HG02884 (cell line): ENCODE measurements around the gene ITGA11.

Experiments used
- ATAC-seq: cut with Tn5 transposase; IDR thresholded peaks from one replicate; pipeline ENCODE4 v1.9.1; 2021; ENCODE audit warnings: mild to moderate bottlenecking, moderate library complexity; ENCODE audit not compliant: unreplicated experiment

ITGA11 gene

DNA sequence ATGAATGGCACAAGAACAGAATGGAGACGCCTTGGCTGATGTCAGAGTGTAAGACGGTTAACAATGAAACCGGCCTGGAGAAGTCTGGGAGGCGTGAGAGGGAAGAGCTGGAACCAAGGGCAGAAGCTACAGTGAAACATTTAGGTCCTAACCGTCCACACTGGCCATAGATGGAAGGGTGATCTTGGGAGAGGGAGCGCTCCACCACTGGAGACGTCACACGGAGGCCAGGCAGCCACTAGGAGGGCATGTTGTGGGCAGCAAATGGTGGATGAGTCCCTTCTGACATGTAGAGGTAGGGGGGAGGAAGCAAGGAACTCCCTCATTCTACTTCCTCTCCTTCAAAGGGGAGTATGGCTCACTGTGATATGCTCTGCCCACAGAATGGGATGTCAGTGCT, 130.7 kb downstream of the ITGA11 start:
- no peak for ATAC-seq

DNA sequence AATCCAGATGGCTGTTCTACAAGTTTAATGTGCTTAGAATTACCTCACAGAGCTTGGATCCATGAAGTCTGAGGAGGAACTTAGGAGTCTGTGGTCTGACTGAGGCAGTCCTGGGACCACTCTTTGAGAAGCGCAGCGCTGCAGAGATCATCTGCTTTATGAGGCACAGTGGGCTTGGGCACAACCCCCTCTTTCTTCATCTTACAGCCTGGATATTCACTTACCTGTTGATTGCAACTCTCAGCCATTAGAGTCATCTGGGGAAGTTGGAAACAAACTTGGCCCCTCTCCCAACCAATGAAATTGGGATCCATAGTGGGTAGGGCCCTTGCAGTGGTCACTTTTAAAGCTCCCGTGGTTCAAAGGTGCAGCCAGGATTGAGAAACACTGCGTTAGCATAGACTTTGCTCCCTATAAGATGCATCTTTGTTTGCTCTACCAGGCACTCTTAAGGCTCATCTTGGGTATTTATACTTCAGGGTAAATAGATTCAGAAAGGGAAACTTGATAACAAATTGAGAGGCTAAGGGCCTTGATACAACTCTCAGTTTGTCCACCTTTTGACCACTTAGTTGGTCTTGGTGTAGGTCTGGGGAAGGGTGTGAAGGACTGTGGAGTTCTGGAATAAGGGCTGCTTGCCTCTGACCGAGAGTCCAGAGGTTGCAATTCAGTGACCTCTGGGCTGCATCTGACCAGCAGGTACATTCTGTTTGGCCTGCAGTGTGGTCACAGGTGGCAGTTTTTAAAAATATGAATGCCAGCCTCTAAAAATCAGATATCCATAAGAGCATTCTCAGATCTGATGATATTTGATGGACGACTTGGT, 131.6 kb downstream of the ITGA11 start:
- no peak for ATAC-seq

- ATAC-seq = no peak
Measured at GRCh38 chr15:68299436-68299835, 132.5 kb downstream of the ITGA11 start.

DNA sequence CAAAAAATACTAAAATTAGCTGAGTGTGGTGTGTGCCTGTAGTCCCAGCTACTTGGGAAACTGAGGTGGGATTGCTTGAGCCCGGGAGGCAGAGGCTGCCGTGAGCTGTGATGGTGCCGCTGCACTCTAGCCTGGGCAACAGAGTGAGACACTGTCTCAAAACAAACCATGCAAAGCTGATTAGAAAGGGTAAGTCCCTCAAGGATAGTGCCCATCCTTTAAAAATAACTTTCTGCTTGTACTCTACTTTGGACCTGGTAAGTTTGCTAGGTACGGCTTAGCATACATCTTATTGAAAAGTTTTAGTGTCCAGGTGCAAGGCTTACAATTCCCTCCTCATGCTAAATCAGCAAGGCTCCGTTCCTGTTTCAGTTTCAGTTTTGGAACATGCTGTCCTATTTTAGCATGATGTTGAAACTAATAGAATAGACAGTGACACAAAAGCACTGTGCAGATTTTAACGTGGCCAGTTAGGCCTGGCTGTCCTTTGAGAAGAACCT, 133.0 kb downstream of the ITGA11 start:
- peak; percentile 81 for ATAC-seq

DNA sequence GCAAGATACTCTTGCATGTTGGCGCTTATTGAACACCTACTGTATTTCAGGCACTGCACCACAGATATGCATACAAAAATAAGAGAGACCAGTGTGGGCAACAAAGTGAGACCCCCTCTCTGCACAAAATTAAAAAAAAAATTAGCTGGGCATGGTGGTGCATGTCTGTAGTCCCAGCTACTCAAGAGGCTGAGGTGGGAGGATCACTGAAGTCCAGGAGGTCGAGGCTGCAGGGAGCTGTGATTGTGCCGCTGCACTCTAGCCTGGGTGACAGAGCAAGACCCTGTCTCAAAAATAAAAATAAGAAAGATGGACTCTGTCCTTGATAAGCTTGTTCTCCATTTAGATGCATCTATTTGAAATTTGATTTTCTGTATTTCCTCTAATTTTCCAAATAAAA, 133.6 kb downstream of the ITGA11 start:
- ATAC-seq = no peak

GRCh38 chr15:68295014-68295805, 136.8 kb downstream of the ITGA11 start:
- no peak for ATAC-seq

- no peak for ATAC-seq
Measured at GRCh38 chr15:68292967-68293366, 139.0 kb downstream of the ITGA11 start.

DNA sequence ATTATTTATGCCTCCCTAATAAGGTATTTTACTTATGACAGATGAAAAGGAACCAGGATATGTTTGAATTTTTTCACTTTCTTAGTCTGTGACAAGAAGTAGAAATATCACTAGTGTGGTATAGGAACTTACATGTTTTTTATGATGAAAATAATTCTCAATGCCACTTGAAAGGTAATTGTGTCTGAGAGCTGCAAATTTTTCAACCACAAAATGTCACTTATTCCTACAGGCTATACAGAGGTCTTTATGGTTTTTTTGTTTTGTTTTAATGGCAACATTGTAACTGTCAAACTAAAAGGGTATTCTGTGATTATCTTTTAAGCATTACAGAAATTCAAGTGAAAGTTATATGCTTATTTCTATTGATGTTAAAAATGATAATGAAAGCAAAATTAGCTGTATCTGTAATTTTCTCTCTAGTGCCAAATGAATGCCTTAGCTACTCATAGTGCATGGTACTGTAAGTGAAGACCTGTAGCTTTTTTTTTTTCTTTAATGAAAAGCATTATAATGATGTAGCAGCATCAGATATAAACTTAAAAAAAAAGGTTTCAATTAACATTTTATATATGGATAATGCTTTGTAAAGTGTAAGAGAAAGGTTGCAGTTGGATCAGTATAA, 139.7 kb downstream of the ITGA11 start:
- no peak for ATAC-seq

DNA sequence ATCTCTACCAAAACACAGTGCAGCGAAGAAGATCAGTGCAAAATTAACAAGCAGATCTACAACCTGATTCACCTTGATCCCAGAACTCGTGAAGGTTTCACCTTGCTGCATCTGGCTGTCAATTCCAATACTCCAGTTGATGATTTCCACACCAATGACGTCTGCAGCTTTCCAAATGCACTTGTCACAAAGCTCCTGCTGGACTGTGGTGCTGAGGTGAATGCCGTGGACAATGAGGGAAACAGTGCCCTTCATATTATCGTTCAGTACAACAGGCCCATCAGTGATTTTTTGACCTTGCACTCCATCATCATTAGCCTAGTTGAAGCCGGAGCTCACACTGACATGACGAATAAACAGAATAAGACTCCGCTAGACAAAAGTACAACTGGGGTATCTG, 141.2 kb downstream of the ITGA11 start:
- no peak for ATAC-seq

GRCh38 chr15:68289621-68290352, 142.2 kb downstream of the ITGA11 start:
- ATAC-seq = no peak

DNA sequence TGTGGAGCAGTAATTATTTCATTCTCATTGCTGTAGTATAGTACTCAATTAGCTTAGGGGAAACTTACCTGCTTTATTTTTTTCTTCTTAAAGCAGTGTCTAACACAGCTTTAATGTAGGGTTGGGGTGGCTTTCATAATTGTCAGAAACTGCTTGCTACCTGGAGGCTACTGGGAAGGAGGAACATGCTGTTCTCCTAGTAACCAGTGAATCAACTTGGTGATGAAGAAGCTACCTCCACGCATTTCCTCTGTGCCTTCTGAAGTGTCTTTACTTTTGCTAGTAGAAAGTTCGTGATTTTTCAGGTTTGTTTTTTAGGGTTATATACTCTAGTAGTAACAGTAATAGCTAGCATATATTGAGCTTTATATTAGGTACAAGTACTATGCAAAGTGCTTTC, 142.9 kb downstream of the ITGA11 start:
- ATAC-seq = no peak

DNA sequence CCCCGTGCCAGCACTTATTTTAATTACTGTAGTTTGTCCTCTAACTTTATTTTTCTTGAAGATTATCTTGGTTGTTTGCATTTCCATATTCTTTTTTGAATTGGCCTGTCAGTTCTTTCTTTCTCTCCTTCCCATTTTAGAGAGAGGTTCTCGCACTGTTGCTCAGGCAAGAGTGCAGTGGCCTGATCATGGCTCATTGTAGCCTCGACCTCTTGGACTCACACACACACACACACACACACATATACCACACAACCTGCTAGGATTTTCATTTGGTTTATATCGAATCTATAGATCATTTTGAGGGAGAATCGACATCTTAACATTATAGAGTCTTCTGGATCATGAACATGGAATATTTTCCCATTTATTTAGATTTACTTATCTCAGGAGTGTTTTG, 145.7 kb downstream of the ITGA11 start:
- no peak for ATAC-seq

GRCh38 chr15:68285259-68285980, 146.5 kb downstream of the ITGA11 start:
- ATAC-seq = no peak

DNA sequence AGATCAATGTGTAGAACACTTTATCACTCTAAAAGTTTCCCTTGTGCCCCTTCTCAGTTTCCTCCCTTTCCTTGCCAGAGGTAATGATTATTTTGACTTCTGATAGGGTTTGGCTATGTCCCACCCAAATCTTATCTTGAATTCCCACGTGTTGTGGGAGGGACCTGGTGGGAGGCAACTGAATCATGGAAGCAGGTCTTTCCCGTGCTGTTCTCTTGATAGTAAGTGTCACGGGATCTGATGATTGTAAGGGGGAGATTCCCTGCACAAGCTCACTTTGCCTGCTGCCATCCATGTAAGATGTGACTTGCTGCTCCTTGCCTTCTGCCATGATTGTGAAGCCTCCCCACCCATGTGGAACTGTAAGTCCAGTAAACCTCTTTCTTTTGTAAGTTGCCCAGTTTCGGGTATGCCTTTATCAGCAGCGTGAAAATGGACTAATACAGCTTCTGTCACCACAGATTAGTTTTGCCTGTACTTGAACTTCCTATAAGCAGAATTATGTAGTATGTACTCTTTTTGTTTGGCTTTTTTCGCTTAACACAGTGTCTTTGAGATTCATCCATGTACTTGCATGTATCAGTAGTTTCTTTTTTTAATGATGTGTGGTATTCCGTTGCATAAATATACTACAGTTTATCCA, 147.2 kb downstream of the ITGA11 start:
- ATAC-seq = no peak

GRCh38 chr15:68283401-68283800, 148.6 kb downstream of the ITGA11 start:
- no peak for ATAC-seq

GRCh38 chr15:68281008-68281407, 151.0 kb downstream of the ITGA11 start:
- no peak for ATAC-seq

GRCh38 chr15:68279779-68280753, 151.9 kb downstream of the ITGA11 start:
- ATAC-seq = no peak

DNA sequence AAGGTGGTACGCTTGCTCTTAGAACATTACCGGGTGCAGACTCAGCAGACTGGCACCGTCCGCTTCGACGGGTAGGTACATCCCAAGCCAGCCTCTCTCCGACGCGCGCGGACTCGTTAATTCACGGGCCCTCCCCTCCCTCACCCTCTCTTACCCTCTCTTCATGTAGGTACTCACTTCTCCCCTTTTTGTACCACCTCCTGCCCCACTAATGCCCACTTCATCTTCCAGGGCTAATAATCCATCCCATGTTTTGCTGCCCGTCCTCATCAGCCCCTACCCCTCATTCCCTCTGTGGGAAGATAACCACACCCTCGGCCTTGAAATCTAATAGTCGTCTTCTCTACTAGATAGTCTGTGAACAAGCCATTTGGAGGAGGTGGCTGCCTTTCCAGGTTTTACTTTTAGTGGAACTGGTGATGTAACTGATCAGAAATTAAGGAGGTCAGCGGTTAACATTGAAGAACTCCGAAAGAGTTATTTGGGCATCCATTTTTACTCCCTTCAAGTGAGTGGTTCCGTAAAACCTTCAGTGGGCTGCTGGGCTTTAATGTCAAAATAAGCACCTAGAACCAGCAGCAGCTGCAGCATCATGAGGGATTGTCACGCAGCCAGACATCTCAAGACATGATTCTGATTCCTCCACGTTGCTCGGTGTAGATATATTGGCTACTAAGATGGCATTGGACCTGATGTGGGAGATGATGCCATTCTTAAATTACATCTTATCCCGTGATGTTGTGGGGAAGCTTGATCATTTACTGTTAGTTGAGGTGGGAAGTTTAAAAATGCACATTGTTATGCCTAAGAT, 153.2 kb downstream of the ITGA11 start:
- ATAC-seq = no peak
